ENCODE results near the gene ARFGAP3. TPM values are rescaled to one million over a fixed set of nuclear protein-coding genes. Genes with fewer than 3 reads are reported as not detected.

Gene ARFGAP3
- total and polyA plus RNA-seq, 2 experiments from 2014 or later: 53.7 to 89.5 TPM

DNA sequence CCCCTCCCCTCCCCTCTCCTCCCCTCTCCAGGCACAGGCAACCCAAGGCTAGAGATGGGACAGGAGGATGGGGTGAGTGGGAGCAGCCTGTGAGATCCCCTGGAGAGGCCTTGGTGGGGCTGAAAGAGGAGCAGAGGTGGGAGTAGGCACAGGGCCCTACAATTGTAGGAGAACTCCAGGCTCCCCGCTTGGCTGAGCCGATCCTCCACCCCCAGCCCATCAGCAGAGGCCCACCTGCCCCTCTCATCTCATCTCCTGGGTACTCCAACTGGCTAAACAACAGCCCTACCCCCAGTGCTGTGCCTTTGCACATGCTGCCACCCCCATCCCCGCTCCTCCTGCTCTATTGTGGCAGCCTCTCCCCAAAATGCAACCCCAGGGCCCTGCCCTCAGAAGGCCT lies 84.4 kb downstream of the ARFGAP3 start:
- Histone ChIP-seq H3K36me3 (replicated peaks; ENCODE audit: insufficient read depth, low read depth) (no peaks in the 10 kb centered on the region), H3K9me2 (replicated peaks; ENCODE audit: insufficient read depth) (no peaks in the 10 kb centered on the region), H3K4me2 (no peak overlapping the region), H3K27ac (no peak overlapping the region), H3K79me2 (no peaks in the 10 kb centered on the region), H2AFZ (no peak overlapping the region), H3K4me1 (ENCODE audit: insufficient read depth) (peaks cover 8% of the 10 kb centered on the region), H3K9me3 (ENCODE audit: low read depth) (no peaks in the 10 kb centered on the region), H4K20me1 (ENCODE audit: insufficient read depth, poor library complexity, severe bottlenecking) (no peaks in the 10 kb centered on the region), H3K4me3 (no peak overlapping the region), H3K27me3 (no peaks in the 10 kb centered on the region)
- DNase-seq (ENCODE audit: low spot score): no peak
- 71% methylated on average over 3 of the region's 3 CpGs for WGBS (ENCODE audit: low lambda C conversion rate, missing lambda C conversion rate)
- TF ChIP-seq EZH2 (IDR thresholded peaks at IDR 0.05; ENCODE audit: borderline replicate concordance) (no peak), EZH2phosphoT487 (IDR thresholded peaks at IDR 0.05; ENCODE audit: low read depth, severe bottlenecking, unreplicated experiment) (no peak), CTCF (IDR thresholded peaks at IDR 0.05; ENCODE audit: poor library complexity) (no peak)

DNA sequence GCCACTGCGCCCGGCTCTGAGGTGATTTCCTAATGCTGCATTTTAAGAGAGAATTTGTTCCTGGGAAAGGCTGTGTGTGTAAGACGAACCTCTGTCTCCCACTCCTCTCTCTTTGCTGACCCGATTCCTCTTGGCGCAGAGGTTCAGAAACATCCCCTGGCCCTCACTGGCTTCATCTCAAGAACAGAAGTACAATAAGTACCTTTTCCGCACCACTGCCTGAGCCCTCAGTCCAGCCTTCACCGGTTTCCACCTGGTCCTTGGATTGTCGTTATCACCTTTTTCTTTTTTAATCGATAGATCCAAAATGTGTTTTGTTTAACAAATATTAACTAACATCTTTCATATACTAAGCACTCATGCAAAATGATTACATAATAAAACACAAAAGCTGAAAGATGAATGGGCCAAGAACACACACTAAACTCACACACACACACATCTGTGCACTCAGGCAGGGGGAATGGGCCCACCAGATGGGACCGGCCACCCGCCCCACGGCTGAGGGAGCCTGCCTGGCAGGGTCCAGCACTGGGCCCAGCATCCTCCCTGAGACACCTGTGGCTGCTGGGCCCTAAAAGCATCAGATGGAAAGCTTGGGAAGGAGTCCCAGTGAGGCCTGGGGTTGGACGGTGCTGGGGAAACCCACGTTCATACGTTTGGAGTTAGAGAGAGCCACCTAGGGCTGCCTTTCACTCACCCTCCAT lies 86.0 kb downstream of the ARFGAP3 start:
- H3K27ac ChIP-seq: no peak overlapping the region
- H3K9me2 ChIP-seq (replicated peaks; ENCODE audit: insufficient read depth): no peaks in the 10 kb centered on the region
- H2AFZ ChIP-seq: no peak overlapping the region
- no peaks in the 10 kb centered on the region for H3K79me2 ChIP-seq
- peak; percentile 2 for DNase-seq (ENCODE audit: low spot score)
- no peaks in the 10 kb centered on the region for H3K27me3 ChIP-seq
- no peak overlapping the region for H3K4me3 ChIP-seq
- H3K4me2 ChIP-seq: no peak overlapping the region
- H3K9me3 ChIP-seq (ENCODE audit: low read depth): no peaks in the 10 kb centered on the region
- no peaks in the 10 kb centered on the region for H3K36me3 ChIP-seq (replicated peaks; ENCODE audit: insufficient read depth, low read depth)
- WGBS (ENCODE audit: low lambda C conversion rate, missing lambda C conversion rate): 86% methylated on average over 15 of the region's 15 CpGs
- TF ChIP-seq CTCF (IDR thresholded peaks at IDR 0.05; ENCODE audit: poor library complexity) (no peak), EZH2 (IDR thresholded peaks at IDR 0.05; ENCODE audit: borderline replicate concordance) (no peak), EZH2phosphoT487 (IDR thresholded peaks at IDR 0.05; ENCODE audit: low read depth, severe bottlenecking, unreplicated experiment) (no peak)
- no peaks in the 10 kb centered on the region for H4K20me1 ChIP-seq (ENCODE audit: insufficient read depth, poor library complexity, severe bottlenecking)
- peaks cover 8% of the 10 kb centered on the region for H3K4me1 ChIP-seq (ENCODE audit: insufficient read depth)

DNA sequence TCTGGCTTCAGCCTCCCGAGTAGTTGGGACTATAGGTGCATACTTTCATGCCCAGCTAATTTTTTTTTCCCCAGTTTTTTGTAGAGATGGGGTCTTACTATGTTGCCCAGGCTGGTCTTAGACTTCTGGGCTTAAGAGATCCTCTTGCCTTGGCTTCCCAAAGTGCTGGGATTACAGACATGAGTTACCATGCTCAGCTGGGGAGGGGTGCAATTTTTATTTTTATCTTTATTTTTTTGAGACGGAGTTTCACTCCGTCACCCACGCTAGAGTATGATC lies 86.7 kb downstream of the ARFGAP3 start:
- no peak overlapping the region for H2AFZ ChIP-seq
- H3K79me2 ChIP-seq: no peaks in the 10 kb centered on the region
- H3K9me3 ChIP-seq (ENCODE audit: low read depth): no peaks in the 10 kb centered on the region
- no peaks in the 10 kb centered on the region for H4K20me1 ChIP-seq (ENCODE audit: insufficient read depth, poor library complexity, severe bottlenecking)
- no peaks in the 10 kb centered on the region for H3K27me3 ChIP-seq
- no peaks in the 10 kb centered on the region for H3K9me2 ChIP-seq (replicated peaks; ENCODE audit: insufficient read depth)
- H3K27ac ChIP-seq: peak overlapping the region; percentile 20
- H3K36me3 ChIP-seq (replicated peaks; ENCODE audit: insufficient read depth, low read depth): no peaks in the 10 kb centered on the region
- WGBS (ENCODE audit: low lambda C conversion rate, missing lambda C conversion rate): 82% methylated on average over 4 of the region's 4 CpGs
- no peak for DNase-seq (ENCODE audit: low spot score)
- H3K4me2 ChIP-seq: peak overlapping the region; percentile 34
- H3K4me1 ChIP-seq (ENCODE audit: insufficient read depth): peaks cover 8% of the 10 kb centered on the region
- no peak for TF ChIP-seq CTCF (IDR thresholded peaks at IDR 0.05; ENCODE audit: poor library complexity)
- TF ChIP-seq EZH2phosphoT487 (IDR thresholded peaks at IDR 0.05; ENCODE audit: low read depth, severe bottlenecking, unreplicated experiment): no peak
- TF ChIP-seq EZH2 (IDR thresholded peaks at IDR 0.05; ENCODE audit: borderline replicate concordance): no peak
- H3K4me3 ChIP-seq: no peak overlapping the region
